ENCODE data around the gene ARHGAP26.
"Not testable (repeated sequence)": the region's sequence is repeated elsewhere in the genome, so short reads cannot be mapped to it uniquely, and the experiment has no call there.

Gene ARHGAP26

DNA sequence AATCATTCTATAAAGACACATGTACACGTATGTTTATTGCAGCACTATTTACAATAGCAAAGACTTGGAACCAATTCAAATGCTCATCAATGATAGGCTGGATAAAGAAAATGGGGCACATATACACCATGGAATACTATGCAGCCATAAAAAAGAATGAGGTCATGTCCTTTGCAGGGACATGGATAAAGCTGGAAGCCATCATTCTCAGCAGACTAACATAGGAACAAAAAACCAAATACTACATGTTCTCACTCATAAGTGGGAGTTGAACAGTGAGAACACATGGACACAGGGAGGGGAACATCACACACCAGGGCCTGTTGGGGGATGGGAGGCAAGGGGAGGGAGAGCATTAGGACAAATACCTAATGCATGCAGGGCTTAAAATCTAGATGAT lies 230.4 kb downstream of the ARHGAP26 start:
- peak overlapping the region; percentile 99 for H3K27ac Mint-ChIP-seq
- H3K27me3 Mint-ChIP-seq, H3K9me3 Mint-ChIP-seq, CTCF ChIA-PET, DNase-seq, H3K4me3 Mint-ChIP-seq: not testable (repeated sequence)
- peaks cover 26% of the 10 kb centered on the region for H3K36me3 Mint-ChIP-seq
- H3K4me1 Mint-ChIP-seq, result peaks cover 69% of the 10 kb centered on the region

DNA sequence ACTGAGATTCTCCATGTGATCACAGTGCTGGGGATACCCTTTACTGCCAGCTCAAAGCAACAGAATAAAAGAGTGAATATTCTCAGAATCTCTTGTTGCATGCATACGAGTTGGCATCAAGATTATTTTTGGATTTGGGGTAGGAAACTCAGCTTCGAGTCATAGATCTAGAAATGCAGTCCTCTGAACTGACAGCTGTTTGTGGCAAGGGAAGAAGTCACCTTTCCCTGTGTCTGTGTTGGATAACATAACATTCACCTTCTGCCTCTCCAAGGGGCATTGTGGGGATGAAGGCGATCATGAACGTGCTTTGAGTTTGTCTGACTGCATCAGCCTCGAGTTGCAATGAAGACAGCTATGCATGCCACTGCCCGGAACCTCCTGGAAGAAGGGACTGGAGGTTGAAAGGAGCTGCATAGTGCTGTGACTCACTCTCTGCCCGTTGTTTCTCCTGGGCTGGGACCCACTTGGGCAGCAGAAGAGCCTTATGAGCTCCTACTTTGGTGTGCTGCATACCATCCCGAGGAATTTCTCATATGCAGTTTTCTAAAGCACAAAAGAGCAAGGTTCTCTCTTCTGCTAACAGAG lies 231.7 kb downstream of the ARHGAP26 start:
- H3K36me3 Mint-ChIP-seq, result peaks cover 23% of the 10 kb centered on the region
- CTCF ChIA-PET, result interaction anchor here (0.8 to 4.3 kb wide), 16 partner anchors 13 to 1190 kb away, joined by 3 to 30 read pairs (median 5); partner anchors contain the start of gene NR3C1
- DNase-seq, result peak; percentile 37
- H3K4me1 Mint-ChIP-seq, result peaks cover 75% of the 10 kb centered on the region
- no peaks in the 10 kb centered on the region for H3K27me3 Mint-ChIP-seq
- peaks cover 7% of the 10 kb centered on the region for H3K9me3 Mint-ChIP-seq
- peak overlapping the region; percentile 40 for H3K4me3 Mint-ChIP-seq
- H3K27ac Mint-ChIP-seq, result peak overlapping the region; percentile 99

DNA sequence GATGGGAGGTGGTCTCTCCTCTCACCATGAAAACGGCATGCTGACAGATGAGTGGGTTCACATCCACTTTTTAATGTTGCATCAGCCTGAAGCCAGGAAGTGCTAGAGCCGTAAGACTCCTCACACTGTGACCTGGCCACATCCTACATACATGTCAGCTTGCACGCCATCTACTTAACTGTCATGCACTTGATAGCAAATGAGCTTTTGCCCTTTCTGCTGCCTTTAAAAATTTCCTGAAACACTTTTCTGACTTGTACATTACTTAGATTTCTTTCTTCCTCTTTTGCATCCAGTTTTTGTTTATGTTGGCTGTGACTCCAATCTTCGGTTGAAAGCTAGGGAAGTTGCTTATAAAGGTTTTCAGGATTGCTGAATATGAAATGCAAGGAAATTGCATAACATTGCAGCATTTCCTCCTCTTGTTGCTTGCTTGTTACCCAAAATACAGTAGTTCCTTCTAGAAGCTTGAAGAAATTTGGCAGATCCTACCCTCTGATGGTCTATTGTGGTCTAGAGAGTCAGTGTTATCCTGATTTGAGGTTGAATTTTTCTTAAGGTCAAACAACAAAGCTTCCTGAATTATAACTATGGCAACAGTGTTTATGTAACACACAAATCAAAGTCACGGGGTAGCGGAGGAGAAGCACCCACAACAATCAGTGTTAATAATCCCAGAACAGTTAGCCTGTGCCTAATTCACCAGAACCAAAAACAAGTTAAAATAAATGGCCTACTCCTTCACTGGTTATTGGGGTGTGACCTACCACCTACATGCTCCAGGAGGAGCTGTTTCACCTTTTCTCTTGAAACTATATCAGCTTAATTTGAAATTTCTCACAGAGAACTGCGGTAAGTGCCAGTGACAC lies 232.5 kb downstream of the ARHGAP26 start:
- H3K9me3 Mint-ChIP-seq, result peaks cover 7% of the 10 kb centered on the region
- peaks cover 27% of the 10 kb centered on the region for H3K36me3 Mint-ChIP-seq
- CTCF ChIA-PET, result interaction anchor here (0.6 to 4.3 kb wide), 24 partner anchors 12 to 1189 kb away, joined by 3 to 30 read pairs (median 4); partner anchors contain the start of gene NR3C1
- peak overlapping the region; percentile 40 for H3K4me3 Mint-ChIP-seq
- H3K27ac Mint-ChIP-seq, result peak overlapping the region; percentile 99
- peaks cover 80% of the 10 kb centered on the region for H3K4me1 Mint-ChIP-seq
- H3K27me3 Mint-ChIP-seq, result no peaks in the 10 kb centered on the region
- peak; percentile 80 for DNase-seq

DNA sequence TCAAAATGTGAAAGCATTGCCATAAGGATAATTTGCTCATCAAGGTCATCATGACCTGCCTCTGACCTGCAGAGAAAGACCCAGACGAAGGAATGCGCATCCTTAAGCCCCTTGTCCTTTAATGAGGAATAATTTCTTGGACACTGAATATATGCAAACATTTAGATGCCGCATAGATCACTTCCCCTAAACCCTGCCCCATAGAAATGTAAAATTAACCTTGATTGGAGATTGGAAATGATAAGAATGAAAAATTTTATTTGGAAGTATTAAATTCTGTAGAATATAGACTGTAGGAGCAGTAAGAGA lies 233.1 kb downstream of the ARHGAP26 start:
- DNase-seq, result no peak
- Mint-ChIP-seq H3K36me3 (peaks cover 27% of the 10 kb centered on the region), H3K9me3 (peaks cover 7% of the 10 kb centered on the region), H3K27ac (peak overlapping the region; percentile 99), H3K27me3 (no peaks in the 10 kb centered on the region), H3K4me3 (peak overlapping the region; percentile 2), H3K4me1 (peaks cover 85% of the 10 kb centered on the region)
- CTCF ChIA-PET, result interaction anchor here (0.6 to 4.3 kb wide), 20 partner anchors 11 to 1189 kb away, joined by 3 to 30 read pairs (median 4); partner anchors contain the start of gene NR3C1

DNA sequence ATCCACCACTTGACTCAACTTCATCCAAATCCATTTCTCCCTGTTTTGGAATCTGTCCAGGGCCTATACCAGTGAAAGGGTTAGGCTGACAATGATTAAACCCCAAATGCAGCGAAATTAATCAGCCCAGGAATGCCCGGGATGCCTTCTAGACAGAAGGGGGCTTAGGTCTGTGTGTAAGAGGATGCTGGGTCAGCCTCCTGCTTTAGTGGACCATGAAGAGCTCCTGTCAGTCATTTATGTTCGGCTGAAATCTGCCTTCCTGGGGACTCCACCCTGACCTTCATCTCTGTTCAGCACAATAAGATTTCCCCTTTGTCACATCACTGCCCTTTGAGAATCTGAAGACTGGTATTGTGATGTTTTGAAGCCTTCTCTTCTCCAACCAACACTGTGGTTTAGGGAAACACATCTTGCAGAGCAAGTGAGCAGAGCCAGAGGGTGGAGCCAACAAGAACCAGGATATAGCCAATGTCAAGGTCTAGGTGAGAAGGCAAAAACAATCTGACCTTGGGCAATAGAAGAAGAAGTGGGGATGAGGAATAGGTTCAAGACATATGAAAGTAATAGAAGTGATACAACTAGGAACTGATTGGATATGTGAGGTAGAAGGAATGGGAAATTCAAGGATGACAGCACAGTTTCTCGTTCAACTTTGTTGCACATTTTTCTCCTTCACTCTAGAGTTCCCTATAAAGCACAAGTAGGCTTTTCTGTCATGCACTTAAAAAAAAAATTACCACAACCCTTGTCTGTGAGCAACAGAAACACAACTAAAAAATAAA lies 234.4 kb downstream of the ARHGAP26 start:
- CTCF ChIA-PET, result interaction anchor here (0.8 to 4.3 kb wide), 7 partner anchors 16 to 1187 kb away, joined by 3 to 30 read pairs (median 10); partner anchors contain the start of gene NR3C1
- H3K27me3 Mint-ChIP-seq, result no peaks in the 10 kb centered on the region
- H3K4me3 Mint-ChIP-seq, result no peak overlapping the region
- peaks cover 26% of the 10 kb centered on the region for H3K36me3 Mint-ChIP-seq
- no peak for DNase-seq
- peak overlapping the region; percentile 99 for H3K27ac Mint-ChIP-seq
- H3K9me3 Mint-ChIP-seq, result peaks cover 7% of the 10 kb centered on the region
- H3K4me1 Mint-ChIP-seq, result peaks cover 93% of the 10 kb centered on the region

DNA sequence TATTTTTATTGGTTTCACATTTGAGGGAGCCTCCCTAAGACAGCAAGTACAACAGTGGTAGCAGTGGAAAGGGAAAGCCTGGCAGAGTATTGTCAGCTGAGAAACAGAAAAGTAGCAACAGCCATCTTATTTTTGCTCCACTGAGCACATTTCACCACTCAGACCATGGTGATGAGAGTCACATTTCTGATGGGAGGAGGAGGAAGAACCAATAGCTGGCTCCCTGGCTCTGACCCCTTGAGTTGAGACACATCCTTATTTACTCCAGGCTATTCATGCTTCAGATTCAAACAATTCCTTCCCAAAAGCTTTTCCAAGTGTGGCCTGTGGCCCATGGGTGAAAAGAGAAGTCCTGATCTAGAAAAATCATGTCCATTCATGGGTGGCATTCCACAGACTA lies 236.3 kb downstream of the ARHGAP26 start:
- Mint-ChIP-seq H3K4me1 (peaks cover 90% of the 10 kb centered on the region), H3K27ac (no peak overlapping the region), H3K27me3 (no peaks in the 10 kb centered on the region), H3K4me3 (no peak overlapping the region), H3K36me3 (peaks cover 12% of the 10 kb centered on the region), H3K9me3 (no peaks in the 10 kb centered on the region)
- CTCF ChIA-PET, result interaction anchor here (0.9 to 1.0 kb wide), 3 partner anchors 14 to 215 kb away, joined by 3 read pairs; no protein-coding TSS in a partner anchor
- DNase-seq, result no peak

DNA sequence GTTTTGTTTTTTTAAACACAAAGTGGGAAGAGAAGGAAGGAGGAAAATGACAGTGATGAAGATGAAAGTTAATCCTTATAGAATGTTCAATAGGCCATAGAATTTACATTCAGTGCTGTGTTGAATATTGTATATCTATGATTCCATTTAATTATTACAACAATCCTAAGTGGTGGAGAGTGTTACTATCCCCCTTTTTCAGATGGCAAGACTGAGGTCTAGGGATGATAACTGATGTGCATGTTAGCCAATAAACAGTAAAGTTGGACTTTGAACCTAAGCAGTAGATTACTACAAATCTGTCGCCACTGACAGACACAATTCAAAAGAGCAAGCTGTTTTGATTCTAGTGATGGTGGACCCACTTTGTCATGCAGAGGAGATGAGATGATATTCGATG lies 237.9 kb downstream of the ARHGAP26 start:
- peaks cover 79% of the 10 kb centered on the region for H3K4me1 Mint-ChIP-seq
- no peak for DNase-seq
- no peaks in the 10 kb centered on the region for H3K9me3 Mint-ChIP-seq
- H3K27me3 Mint-ChIP-seq, result no peaks in the 10 kb centered on the region
- peaks cover 9% of the 10 kb centered on the region for H3K36me3 Mint-ChIP-seq
- peak overlapping the region; percentile 83 for H3K27ac Mint-ChIP-seq
- CTCF ChIA-PET, result interaction anchor here (1.5 to 1.6 kb wide), 3 partner anchors 10 to 83 kb away, joined by 5 to 12 read pairs (median 5); no protein-coding TSS in a partner anchor
- H3K4me3 Mint-ChIP-seq, result no peak overlapping the region

DNA sequence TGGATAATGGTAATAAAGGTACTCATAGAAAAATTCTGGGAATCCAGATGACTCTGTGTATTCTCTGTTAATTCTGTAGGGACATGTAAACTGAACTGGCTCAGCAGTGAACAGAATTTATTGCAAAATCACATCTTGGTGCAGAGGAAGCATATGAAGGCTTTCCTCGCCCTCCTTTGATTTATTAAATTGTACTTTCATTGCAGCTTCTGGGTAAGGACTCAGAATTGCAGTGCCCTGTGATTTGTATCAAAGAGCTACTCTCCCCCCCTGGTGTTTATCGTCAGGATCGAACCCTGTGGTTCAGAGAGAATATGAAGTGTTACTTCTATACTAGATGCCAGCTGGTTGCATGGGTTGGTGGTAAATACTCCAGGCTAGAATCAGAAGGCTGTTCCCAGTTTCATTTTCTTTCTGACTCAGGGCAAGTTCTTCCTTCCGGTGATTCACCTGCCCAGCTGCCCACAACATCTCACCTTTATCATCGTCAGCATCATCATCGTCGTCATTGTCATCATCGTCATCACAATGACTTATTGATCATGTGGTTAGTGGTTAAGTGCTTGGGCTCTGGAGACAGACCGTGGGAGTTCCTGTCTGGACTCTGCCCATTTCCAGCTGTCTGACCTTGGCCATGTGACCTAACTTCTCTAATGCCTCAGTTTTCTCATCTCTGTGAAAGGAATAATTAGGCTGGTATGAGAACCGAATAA lies 238.8 kb downstream of the ARHGAP26 start:
- DNase-seq, result peak; percentile 81
- peaks cover 70% of the 10 kb centered on the region for H3K4me1 Mint-ChIP-seq
- CTCF ChIA-PET, result interaction anchor here (0.7 to 1.6 kb wide), 12 partner anchors 11 to 828 kb away, joined by 3 to 12 read pairs (median 3); no protein-coding TSS in a partner anchor
- peaks cover 9% of the 10 kb centered on the region for H3K36me3 Mint-ChIP-seq
- H3K9me3 Mint-ChIP-seq, result no peaks in the 10 kb centered on the region
- peak overlapping the region; percentile 83 for H3K27ac Mint-ChIP-seq
- H3K4me3 Mint-ChIP-seq, result no peak overlapping the region
- no peaks in the 10 kb centered on the region for H3K27me3 Mint-ChIP-seq

DNA sequence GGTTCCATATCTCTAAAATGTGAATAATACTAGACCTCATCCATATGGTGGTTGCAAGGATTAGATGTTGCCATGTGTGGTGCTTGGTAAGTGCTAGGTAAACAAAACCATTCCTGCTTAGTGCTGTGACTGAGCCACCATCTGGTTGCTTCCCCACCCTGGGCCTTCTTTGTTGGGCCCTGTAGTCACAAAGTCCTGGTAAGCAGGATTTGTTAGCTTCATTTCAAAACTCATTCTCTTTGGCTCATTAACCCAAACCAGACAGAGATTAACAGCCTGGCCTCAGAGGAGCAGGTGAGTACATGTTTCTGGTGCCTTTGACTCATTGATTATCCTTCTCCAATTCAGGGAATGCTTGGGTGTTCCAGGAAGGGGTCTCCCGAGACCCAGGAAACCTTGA lies 240.2 kb downstream of the ARHGAP26 start:
- CTCF ChIA-PET, result no interaction called here
- Mint-ChIP-seq H3K4me3 (no peak overlapping the region), H3K27ac (no peak overlapping the region), H3K36me3 (peaks cover 7% of the 10 kb centered on the region), H3K27me3 (no peaks in the 10 kb centered on the region), H3K4me1 (peaks cover 56% of the 10 kb centered on the region), H3K9me3 (no peaks in the 10 kb centered on the region)
- no peak for DNase-seq

DNA sequence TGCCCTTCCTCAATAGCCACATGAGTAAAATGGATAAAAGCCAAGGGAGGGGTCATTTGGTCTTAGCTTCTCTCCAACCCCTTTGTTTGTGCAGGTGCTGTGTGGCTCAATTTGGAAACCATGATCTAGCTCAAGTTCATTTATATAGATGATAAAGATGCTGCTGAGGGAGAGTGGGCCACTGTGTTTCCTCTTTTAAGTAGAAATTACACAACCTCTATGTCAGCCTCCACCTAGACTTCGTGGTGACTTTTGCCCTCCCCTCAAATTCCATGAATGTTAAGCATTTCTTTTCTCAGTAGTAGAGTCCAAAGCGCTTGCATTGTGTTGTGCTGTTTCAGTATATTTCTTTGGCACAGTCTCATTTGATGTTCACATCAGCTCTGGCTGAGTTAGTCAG lies 241.4 kb downstream of the ARHGAP26 start:
- no peak for DNase-seq
- Mint-ChIP-seq H3K27ac (no peak overlapping the region), H3K4me3 (no peak overlapping the region), H3K4me1 (peaks cover 44% of the 10 kb centered on the region), H3K9me3 (no peaks in the 10 kb centered on the region), H3K36me3 (peaks cover 8% of the 10 kb centered on the region), H3K27me3 (no peaks in the 10 kb centered on the region)
- CTCF ChIA-PET, result interaction anchor here (1.2 kb wide), 1 partner anchor 90 kb away, joined by 4 read pairs; no protein-coding TSS in a partner anchor

DNA sequence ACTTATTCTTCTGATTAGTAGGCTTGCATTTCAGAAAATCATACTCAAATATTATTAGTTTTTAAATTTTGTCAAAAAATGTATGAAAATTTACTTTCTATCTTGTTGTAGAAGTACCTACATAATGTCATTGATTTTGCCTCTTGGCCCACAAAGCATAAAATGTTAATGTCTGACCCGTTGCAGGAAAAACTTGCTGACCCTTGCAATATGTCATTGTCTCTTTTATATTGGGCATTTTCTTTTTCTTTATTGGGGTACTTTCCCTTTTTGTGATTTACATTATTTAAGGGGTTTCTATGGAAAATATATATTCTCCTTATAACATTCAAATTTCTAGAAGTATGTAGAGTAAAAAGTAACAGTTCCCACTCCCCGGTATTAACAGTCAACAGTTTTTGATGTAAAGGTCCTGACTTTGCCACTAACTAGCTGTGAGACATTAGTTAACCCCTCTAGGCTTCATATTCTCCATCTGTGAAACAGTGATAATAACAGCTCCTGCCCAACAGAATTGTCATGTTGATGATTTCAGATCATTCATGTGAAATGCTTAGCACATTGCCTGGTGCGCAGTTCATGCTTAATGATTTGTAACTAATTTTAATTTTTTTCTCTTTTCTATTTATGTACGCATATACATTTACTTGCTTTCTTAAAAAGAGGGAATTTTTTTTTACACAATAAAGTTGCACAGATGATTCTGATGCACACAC lies 243.2 kb downstream of the ARHGAP26 start:
- DNase-seq, result no peak
- peaks cover 29% of the 10 kb centered on the region for H3K4me1 Mint-ChIP-seq
- no peak overlapping the region for H3K27ac Mint-ChIP-seq
- no peaks in the 10 kb centered on the region for H3K27me3 Mint-ChIP-seq
- peaks cover 16% of the 10 kb centered on the region for H3K36me3 Mint-ChIP-seq
- CTCF ChIA-PET, result interaction anchor here (1.1 to 3.0 kb wide), 3 partner anchors 90 to 811 kb away, joined by 3 to 10 read pairs (median 3); no protein-coding TSS in a partner anchor
- peaks cover 8% of the 10 kb centered on the region for H3K9me3 Mint-ChIP-seq
- no peak overlapping the region for H3K4me3 Mint-ChIP-seq

DNA sequence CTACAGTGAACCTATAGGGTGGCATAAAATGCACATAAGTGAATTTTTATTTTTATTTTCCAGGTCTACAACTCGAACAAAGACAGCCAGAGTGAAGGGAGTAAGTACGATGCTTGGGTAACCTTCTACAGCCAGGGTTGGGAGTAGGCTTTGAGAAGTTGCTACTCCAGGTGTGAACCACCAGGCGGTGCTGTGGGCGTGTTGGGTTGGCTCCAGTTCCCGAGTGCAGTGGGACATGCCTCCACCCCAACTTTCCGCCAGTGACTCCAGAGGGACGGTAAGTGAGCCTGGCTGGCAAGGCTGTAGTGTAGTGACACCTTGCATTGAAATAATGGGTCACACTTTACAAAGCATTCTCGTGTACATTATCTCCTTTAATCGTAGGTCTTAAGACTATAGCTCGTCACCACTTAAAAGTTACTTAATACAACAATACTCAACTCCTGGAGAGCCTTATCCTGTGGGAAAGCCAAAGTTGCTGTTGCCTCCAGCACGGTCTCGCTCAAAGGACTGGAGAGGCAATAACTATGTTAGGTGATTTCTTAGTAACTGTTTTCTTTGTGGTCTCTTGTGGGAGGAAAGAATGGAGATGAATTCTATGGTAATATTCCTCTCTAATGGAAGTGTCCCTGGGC lies 244.0 kb downstream of the ARHGAP26 start:
- peak; percentile 51 for DNase-seq
- no peak overlapping the region for H3K4me3 Mint-ChIP-seq
- H3K27ac Mint-ChIP-seq, result no peak overlapping the region
- peaks cover 21% of the 10 kb centered on the region for H3K4me1 Mint-ChIP-seq
- no peaks in the 10 kb centered on the region for H3K27me3 Mint-ChIP-seq
- peaks cover 18% of the 10 kb centered on the region for H3K36me3 Mint-ChIP-seq
- CTCF ChIA-PET, result interaction anchor here (1.1 to 3.0 kb wide), 5 partner anchors 11 to 810 kb away, joined by 3 to 10 read pairs (median 5); partner anchors contain the start of gene NR3C1
- H3K9me3 Mint-ChIP-seq, result peaks cover 9% of the 10 kb centered on the region

Measured in activated naive CD4-positive, alpha-beta T cell treated with anti-CD3 and anti-CD28 coated beads, Interleukin-2, amount 10 ng/mL, durations not matched to agents 7 days and 5 days (primary cell).